Epithelial cell of prostate (primary cell): ENCODE results near the gene ERGIC3.
"Not testable (repeated sequence)": the region's sequence is repeated elsewhere in the genome, so short reads cannot be mapped to it uniquely, and the experiment has no call there.

ENCODE experiments used
- DNase-seq: peaks from one replicate; pipeline ENCODE4 v3.0.0-alpha.2; 2011; ENCODE audit warnings: low read depth, low spot score
- H3K27ac ChIP-seq: fragments of 450-650 bp; 2 replicates; pipeline ENCODE4 v1.5.1; 2017; ENCODE audit warnings: mild to moderate bottlenecking

The ERGIC3 gene

GRCh38 chr20:35517125-35517524 is 24.8 kb upstream of the ERGIC3 start:
- H3K27ac ChIP-seq: no peak overlapping the region
- DNase-seq: no peak

- not testable (repeated sequence) for H3K27ac ChIP-seq, DNase-seq
These were observed 24.1 kb upstream of the ERGIC3 start for GRCh38 chr20:35517767-35518166.

GRCh38 chr20:35518955-35519354 is 22.9 kb upstream of the ERGIC3 start:
- no peak overlapping the region for H3K27ac ChIP-seq
- DNase-seq: no peak

- no peak overlapping the region for H3K27ac ChIP-seq
- DNase-seq: no peak
These were observed 18.5 kb upstream of the ERGIC3 start for GRCh38 chr20:35523298-35523888.

- H3K27ac ChIP-seq: no peak overlapping the region
- DNase-seq: no peak
These were observed 16.2 kb upstream of the ERGIC3 start for GRCh38 chr20:35525639-35526038.

- no peak for DNase-seq
- no peak overlapping the region for H3K27ac ChIP-seq
These were observed 14.6 kb upstream of the ERGIC3 start for GRCh38 chr20:35527122-35527769.

GRCh38 chr20:35529552-35529951 is 12.3 kb upstream of the ERGIC3 start, which contains the start of gene C20orf173:
C20orf173 (minus strand) TSS chr20:35529652; CDS start chr20:35529373, 279 bp downstream.
- no peak for DNase-seq
- H3K27ac ChIP-seq: no peak within 1 kb of the TSS

- no peak overlapping the region for H3K27ac ChIP-seq
- no peak for DNase-seq
These were observed 2.1 kb upstream of the ERGIC3 start for GRCh38 chr20:35539756-35540212.

- DNase-seq: no peak
- no peak overlapping the region for H3K27ac ChIP-seq
These were observed 628 bp upstream of the ERGIC3 start for GRCh38 chr20:35541118-35541782.

GRCh38 chr20:35542990-35543389 is 1.1 kb downstream of the ERGIC3 start:
- H3K27ac ChIP-seq: no peak overlapping the region
- DNase-seq: no peak

GRCh38 chr20:35544436-35544835 is 2.6 kb downstream of the ERGIC3 start:
- H3K27ac ChIP-seq: no peak overlapping the region
- DNase-seq: no peak

- not testable (repeated sequence) for H3K27ac ChIP-seq
These were observed 3.1 kb downstream of the ERGIC3 start for GRCh38 chr20:35544941-35545340.

GRCh38 chr20:35546127-35546526 is 4.2 kb downstream of the ERGIC3 start:
- no peak for DNase-seq
- no peak overlapping the region for H3K27ac ChIP-seq

More at GRCh38 chr20:35544941-35545340, 3.1 kb downstream of the ERGIC3 start:
- not testable (repeated sequence) for DNase-seq

GRCh38 chr20:35547329-35547728 is 5.5 kb downstream of the ERGIC3 start:
- no peak overlapping the region for H3K27ac ChIP-seq
- no peak for DNase-seq

GRCh38 chr20:35551503-35551902 is 9.6 kb downstream of the ERGIC3 start:
- no peak overlapping the region for H3K27ac ChIP-seq
- DNase-seq: no peak

- no peak for DNase-seq
These were observed 11.0 kb downstream of the ERGIC3 start for GRCh38 chr20:35552914-35553313.

GRCh38 chr20:35555461-35555860 is 13.6 kb downstream of the ERGIC3 start:
- DNase-seq, H3K27ac ChIP-seq: not testable (repeated sequence)

More at GRCh38 chr20:35552914-35553313, 11.0 kb downstream of the ERGIC3 start:
- no peak overlapping the region for H3K27ac ChIP-seq

- no peak for DNase-seq
- H3K27ac ChIP-seq: no peak overlapping the region
These were observed 14.2 kb downstream of the ERGIC3 start for GRCh38 chr20:35555951-35556645.

GRCh38 chr20:35556871-35557270 is 15.0 kb downstream of the ERGIC3 start:
- DNase-seq: no peak
- H3K27ac ChIP-seq: no peak overlapping the region

GRCh38 chr20:35558451-35558850 is 16.6 kb downstream of the ERGIC3 start:
- no peak for DNase-seq
- H3K27ac ChIP-seq: no peak overlapping the region
